GM21381 (cell line): ENCODE measurements around the gene GJA5.

ENCODE experiments used
- ATAC-seq: cut with Tn5 transposase; IDR thresholded peaks from one replicate; pipeline ENCODE4 v1.9.1; 2021; ENCODE audit warnings: mild to moderate bottlenecking, moderate library complexity; ENCODE audit not compliant: unreplicated experiment

Gene GJA5

DNA sequence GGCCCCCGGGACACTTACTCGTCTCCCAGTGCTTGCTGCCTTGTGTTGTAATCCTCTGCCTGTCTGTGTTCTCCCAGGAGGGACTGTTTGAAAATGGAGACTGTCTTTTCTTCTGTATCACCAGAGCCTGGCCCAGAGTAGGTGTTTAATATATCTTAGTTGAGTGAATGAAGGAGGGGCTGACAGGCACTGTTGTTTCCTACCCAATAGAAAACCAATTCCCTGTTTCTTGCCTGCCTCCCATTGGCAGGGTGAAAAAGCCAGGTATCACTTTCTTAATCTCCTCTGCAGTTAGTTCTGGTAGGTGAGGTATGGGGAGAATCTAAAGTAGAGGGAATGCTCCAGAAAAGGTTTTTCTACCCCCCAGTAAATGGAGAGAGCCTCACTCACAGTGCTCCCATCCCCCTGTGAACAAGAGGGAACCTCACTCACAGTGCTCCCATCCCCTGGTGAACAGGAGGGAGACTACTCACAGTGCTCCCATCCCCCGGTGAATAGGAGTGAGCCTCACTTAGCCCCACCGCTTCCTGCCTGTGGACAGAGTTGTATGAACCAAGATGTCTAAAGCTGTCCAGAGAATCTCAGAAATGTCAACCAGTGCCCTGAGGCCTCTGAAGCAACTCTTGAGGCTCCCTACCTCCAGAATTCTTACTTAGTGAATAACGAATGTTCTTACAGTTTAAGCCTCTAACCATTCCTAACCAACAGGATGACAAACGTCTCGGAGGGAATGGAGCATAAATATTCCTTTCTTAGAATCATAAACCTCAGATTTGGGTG is at the start of gene GJA5:
GJA5 (minus strand) TSS at position 122 of the 780 bp plus-strand sequence. CDS start 1,364 bp downstream, outside the sequence.
- no peak for ATAC-seq

GRCh38 chr1:147809236-147809635 is 48.8 kb upstream of the GJA5 start:
- ATAC-seq, result no peak

DNA sequence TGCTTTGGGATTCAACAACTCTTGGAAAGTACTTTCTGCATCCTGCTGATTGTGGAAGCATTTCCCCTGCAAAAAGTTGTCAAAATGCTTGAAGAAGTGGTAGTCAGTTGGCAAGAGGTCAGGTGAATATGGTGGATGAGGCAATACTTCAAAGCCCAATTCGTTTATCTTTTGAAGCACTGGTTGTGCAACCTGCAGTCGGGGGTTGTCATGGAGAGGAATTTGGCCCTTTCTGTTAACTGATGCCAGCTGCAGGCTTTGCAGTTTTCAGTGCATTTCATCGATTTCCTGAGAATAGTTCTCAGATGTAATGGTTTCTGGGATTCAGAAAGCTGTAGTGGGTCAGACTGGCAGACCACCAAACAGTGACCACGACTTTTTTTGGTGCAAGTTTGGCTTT is 47.6 kb upstream of the GJA5 start:
- ATAC-seq, result no peak

DNA sequence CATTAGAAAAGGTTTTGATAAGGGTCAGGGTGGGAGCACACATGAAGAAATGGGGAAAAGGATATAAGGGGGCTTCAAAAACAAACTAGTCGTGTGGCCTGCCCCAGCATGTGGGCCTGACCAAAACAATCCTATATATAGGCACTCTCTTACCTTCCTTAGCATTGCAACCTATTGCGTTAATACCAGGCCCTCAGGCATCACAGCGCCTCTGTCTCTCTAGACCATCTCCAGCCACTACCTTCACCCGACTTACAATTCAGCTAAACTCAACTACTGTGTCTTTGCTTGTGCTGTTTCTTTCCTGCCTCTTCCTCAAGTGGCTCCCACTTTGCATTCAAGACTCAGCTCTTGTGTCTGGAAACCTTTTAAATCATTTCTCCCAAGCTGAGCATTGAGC is 47.0 kb upstream of the GJA5 start:
- no peak for ATAC-seq

DNA sequence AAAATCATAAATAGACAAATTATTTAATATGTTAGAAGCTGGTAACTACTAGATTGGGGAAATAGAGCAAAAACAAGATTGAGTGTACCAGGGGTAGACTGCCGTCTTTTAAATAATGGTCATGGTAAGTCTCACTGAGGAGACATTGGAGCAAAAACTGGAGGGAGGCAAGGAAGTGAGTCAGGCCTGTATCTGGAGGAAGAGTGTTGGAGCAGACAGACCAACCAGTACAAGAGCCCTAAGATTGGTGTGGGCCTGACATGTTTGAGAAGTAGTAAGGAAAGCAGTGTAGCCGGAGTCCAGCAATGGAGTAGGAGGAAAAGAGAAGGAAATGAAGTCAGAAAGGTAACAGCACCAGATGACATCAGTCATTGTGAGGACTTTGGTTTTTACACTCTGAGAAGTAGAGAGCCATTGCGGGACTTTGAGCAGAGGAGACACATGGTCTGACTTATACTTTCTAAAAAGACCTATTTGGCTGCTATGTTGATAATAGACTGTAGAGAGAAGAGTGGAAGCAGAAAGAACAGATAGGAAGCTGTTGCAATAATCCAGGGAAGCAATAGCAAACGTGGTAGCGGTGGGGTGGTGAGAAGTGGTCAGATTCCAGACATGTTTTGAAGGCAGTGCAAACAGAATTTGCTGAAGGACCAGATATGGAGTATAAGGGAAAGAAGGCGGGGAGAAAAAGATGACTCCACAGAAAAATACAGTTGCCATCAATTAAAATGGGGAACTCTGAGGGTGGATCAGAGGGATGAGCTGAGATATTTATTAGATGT is 44.7 kb upstream of the GJA5 start:
- ATAC-seq, result no peak

GRCh38 chr1:147800804-147801203 is 40.4 kb upstream of the GJA5 start:
- ATAC-seq, result no peak

DNA sequence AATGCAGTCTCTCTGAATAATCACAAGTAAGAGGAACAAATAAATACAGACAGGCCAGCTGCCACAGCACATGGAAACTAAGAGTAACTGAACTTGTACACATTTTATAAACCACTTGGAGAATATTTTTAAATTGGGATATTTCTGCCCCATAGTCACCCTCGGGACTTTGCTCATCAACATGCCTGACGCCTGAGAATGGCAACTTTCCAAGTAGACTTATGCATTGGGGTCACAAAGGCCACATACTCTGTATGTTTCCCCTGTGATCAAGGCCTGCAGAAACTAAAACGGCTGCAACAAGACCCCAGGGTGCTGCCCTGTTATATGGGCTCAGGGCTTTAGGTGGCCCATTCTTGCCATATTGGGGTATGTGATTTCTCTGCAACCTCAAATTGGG is 38.3 kb upstream of the GJA5 start:
- ATAC-seq, result no peak

GRCh38 chr1:147794570-147794969 is 34.2 kb upstream of the GJA5 start:
- no peak for ATAC-seq

GRCh38 chr1:147791876-147792275 is 31.5 kb upstream of the GJA5 start:
- ATAC-seq, result no peak

DNA sequence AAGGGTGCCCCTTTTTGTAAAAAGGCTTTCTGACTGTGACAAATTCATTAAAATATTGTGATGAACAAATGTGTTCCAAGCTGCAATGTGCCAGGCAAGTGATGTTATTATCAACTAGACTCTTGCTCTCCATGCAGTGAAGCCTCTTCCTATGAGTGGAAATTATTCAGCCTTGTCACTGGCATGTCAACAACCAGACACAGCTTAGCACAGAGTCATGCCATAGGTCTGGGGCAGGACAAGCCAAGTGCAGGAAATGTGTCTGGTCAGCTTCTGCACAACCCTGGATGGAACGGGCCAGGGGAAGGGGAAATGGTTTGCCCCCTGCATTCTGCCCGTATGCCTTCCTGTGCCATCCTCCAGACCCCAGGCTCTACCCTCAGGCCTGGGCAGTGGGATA is 27.4 kb upstream of the GJA5 start:
- no peak for ATAC-seq

GRCh38 chr1:147786536-147786935 is 26.1 kb upstream of the GJA5 start:
- ATAC-seq, result no peak

DNA sequence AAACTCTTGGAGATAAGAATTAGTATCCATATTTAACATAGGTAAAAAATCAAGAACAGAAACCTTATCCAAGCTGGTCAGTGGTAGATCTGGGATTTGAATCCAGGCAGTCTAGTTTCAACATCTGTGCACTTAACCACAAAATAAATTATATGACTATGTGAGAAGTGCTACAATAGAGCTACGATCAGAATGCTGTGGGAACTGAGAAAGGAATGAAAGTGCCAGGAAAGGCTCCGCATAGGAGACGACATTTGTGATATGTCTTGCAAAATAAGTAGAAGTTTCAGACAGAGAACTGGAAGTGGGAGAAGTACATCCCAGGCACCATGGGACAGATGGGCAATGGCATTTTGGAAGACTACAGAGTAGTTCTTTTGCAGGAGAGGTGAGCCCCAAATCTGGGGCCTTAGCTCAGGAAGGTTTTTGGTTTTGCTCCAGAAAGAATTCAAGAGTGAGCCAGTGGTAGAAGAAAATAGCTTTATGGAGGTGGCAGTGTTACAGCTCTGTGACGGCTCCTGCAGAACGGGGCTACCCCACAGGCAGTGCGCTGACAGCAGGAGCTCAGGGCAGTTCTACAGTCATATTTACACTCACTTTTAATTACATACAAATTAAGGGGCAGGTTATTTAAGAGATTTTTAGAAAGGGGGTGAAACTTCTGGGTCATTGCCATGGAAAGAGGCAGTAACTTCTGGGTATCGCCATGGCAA is 25.5 kb upstream of the GJA5 start:
- ATAC-seq, result no peak

DNA sequence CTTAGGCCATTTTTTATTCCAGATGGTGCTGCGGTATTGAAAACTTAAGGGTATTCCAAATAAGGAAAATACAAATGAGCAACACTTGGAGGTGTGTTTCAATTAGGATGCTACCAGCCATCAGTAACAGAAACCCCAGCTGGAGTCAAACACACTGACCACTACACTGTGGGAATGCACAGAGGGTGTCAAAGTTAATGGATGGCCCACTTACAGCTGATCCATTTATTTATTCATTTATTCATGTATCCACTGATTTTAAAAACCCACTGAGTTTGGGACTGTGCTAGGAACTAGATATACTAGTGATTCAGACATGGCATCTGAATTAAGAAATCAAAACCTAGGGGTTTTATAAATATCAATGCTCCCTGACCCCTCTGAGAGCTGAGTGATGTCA is 24.5 kb upstream of the GJA5 start:
- ATAC-seq, result no peak

GRCh38 chr1:147781056-147781471 is 20.7 kb upstream of the GJA5 start:
- no peak for ATAC-seq

- no peak for ATAC-seq
Observed at GRCh38 chr1:147777694-147778093, 17.3 kb upstream of the GJA5 start.

- ATAC-seq, result no peak
Observed at GRCh38 chr1:147773215-147773715, 12.9 kb upstream of the GJA5 start.

GRCh38 chr1:147772570-147772969 is 12.2 kb upstream of the GJA5 start:
- ATAC-seq, result no peak

DNA sequence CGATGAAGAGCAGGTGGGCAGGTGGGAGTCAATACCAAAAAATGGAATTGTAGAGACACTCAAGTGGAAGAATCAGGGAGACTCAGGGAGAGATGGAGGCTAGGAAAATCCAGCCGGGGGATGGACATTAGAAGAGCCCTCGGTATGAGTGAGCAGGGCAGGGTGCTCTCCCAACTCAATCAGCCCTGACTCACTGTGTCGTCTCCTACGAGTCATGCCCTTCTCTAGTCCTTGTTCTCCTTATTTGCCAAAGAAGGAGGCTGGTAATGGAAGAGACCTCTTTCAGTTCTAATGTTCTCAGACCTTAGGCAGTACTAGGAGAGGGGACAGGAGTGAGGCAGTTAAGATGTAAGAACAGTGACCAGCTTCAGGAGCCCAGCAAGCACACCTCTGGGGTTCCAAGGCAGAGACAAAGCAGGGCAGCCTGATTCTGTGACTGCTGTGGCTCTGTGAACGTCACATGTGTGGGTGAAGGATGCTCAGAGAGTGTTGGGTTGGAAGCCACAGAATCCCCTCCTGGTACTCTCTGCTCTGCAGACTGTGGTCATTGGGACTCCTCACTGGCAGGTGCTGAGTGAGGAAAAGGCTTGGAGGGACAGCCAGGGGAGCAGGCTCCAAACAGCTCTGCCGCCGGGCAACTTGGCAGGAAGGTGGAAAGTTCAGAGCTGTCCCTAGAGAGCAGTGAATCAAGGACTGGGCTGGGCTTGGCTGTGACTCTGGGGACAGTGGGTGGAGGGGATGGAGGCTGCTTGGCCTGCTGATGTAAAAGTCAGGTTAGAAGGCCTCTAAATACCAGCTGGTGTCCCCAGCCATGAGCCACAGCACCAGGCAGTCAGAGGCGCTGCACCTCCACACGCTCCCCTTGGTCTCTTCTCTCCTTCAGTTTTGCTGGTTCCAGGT is 11.1 kb upstream of the GJA5 start:
- ATAC-seq, result no peak

DNA sequence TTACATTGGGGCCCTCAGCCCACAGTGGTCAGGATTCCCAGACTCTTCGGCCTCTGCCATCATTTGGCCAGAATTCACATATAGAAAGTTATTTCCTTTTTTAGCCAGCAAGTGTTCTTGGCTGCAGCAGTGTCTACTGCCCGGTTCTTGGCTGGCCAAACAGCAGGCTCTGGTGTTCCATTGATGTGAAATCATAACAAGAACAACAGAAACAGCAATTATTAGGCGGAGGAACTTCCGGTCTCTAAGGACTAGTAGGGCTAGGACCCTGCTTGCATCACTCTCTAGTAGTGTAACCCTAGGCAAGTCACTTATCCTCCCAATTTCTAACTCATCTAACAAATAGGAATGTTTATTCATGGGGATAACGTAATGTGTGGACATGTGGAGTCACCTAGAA is 8.7 kb upstream of the GJA5 start:
- ATAC-seq, result no peak

DNA sequence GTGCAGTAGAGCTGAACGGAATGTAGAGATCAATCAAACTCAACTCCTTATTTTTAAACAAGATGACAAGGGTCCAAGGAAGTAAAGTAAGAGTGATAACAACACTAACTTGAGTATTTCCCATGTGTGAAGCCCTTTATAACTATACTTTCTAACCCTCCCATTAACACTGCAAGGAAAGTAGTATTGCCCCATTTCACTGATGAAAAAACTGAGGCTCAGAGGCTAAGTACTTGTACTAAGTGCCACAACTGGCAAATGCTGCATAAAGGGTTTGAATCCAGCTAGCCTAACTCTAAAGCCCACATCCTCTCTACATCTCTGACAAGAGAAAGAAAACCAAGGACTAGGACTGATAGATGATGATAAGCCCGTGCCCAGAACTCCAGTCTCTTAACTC is 8.2 kb upstream of the GJA5 start:
- ATAC-seq, result no peak
